GM12878 (cell line): ENCODE measurements around the gene ZNF226. TPM values are rescaled to one million over a fixed set of nuclear protein-coding genes. Genes with fewer than 3 reads are reported as not detected.

Experiments used
- CBFB ChIP-seq: IDR thresholded peaks from 2 replicates; pipeline ENCODE4 v1.6.1; 2016; ENCODE audit warnings: antibody characterized with exemption, low read depth
- GABPA ChIP-seq: IDR thresholded peaks from 2 replicates; pipeline ENCODE4 v1.6.1; 2014; ENCODE audit warnings: antibody characterized with exemption, low read depth, mild to moderate bottlenecking, inconsistent platforms
- LARP7 ChIP-seq: fragments of 450-650 bp; IDR thresholded peaks from 2 replicates; pipeline ENCODE4 v1.6.1; 2017; ENCODE audit warnings: mild to moderate bottlenecking
- MEF2A ChIP-seq: IDR thresholded peaks from 2 replicates; pipeline ENCODE4 v1.6.1; 2011; ENCODE audit warnings: low read depth, mild to moderate bottlenecking, low read length, moderate library complexity; ENCODE audit not compliant: insufficient read depth
- MYC ChIP-seq: IDR thresholded peaks from 2 replicates; pipeline ENCODE4 v1.6.1; 2011; ENCODE audit warnings: mild to moderate bottlenecking, low read length, moderate library complexity, inconsistent platforms; ENCODE audit not compliant: insufficient read depth, insufficient replicate concordance, insufficient read length, severe bottlenecking
- POLR2AphosphoS5 ChIP-seq: IDR thresholded peaks from 2 replicates; pipeline ENCODE4 v1.6.1; 2011; ENCODE audit warnings: mild to moderate bottlenecking, low read length, inconsistent platforms
- RB1 ChIP-seq: fragments of 450-650 bp; formaldehyde crosslinking; IDR thresholded peaks from 2 replicates; pipeline ENCODE4 v1.6.1; 2017; ENCODE audit warnings: mild to moderate bottlenecking, borderline replicate concordance
- polyA plus RNA-seq, 11 experiments: library from polyadenylated mRNA; depleted of rRNA in 4 of 11; unstranded in 6 of 11; stranded (reverse) in 5 of 11; fragments of >200 nt; fragmentation: Nextera tagmentation in 4 of 11; fragmentation: Illumina TruSeq in 1 of 11; extraction: Ambion mirVana in 4 of 11; extraction: Trizol in 1 of 11; gene quantifications; 1 replicate in 1 of 11; 2 replicates in 10 of 11; pipeline versions ENCODE4 v1.2.1 to v1.2.3, GENCODE V29; 2011 to 2016; ENCODE audit warnings: inconsistent platforms in 2 of 11, missing spikeins in 2 of 11, low read depth in 1 of 11
- total RNA-seq, 4 experiments: library from RNA; depleted of rRNA in 3 of 4; stranded (reverse); fragments of >200 nt in 3 of 4; fragmentation: Illumina TruSeq in 1 of 4; extraction: Trizol in 1 of 4; gene quantifications; 2 replicates each; pipeline versions ENCODE4 v1.2.1 to v1.2.3, GENCODE V29; 2013 to 2021
- TF ChIP-seq, protein P1 (sequence below): IDR thresholded peaks from 2 replicates; pipeline ENCODE4 v1.6.1; 2012; ENCODE audit warnings: improper control_type of control experiment, low read depth, low read length; ENCODE audit not compliant: insufficient replicate concordance
- TF ChIP-seq, protein P2 (sequence below): fragments of 450-650 bp; formaldehyde crosslinking; IDR thresholded peaks from 2 replicates; pipeline ENCODE4 v1.4.0; 2022; ENCODE audit warnings: mild to moderate bottlenecking, moderate library complexity
- TF ChIP-seq, protein P3 (sequence below): fragments of 450-650 bp; IDR thresholded peaks from 2 replicates; pipeline ENCODE4 v1.6.1; 2016; ENCODE audit warnings: mild to moderate bottlenecking
- TF ChIP-seq, protein P4 (sequence below): fragments of 450-650 bp; IDR thresholded peaks from 2 replicates; pipeline ENCODE4 v1.6.1; 2018; ENCODE audit warnings: mild to moderate bottlenecking, low read depth, moderate library complexity; ENCODE audit not compliant: partially characterized antibody

Gene ZNF226
- total and polyA plus RNA-seq, 10 of the 15 experiments (the other 5 are each of a cell fraction or from before 2014, with no cell fraction given): 13.7 to 35.3 (median 18.3) TPM

DNA sequence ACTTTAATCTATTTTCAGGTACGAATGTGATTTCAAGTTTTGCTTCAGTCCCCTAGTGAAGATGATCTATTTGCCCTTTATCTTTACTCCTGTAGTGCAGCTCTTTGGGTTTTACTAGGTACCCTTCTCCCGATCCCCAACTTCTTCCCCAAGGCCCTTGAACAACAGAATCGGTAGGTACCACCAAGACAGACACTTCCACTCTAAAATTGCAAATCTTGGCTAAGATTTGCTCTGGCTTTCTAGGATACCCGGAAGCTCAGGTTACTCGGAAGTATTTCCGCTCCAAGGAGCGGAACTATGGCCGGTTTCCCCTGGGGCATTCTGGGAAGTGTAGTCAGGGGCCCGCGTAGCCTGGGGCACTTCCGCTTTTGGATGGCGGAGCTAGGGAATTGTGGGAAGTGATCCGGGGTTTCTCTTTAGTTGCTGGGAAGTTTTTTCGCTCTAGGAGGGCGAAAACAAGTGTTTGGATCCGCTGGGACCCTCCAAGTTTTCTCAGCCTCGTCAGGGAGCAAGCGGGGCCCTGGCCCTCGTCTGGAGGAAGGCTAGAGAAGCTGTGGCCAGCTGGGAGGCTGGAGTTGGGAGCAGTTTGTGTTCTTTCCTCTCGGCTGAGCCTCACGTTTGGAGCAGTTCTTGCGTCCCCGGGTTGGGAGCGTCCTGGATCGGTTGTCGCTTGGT is 42.4 kb downstream of the ZNF226 start (continued):
- TF ChIP-seq, protein P1, sequence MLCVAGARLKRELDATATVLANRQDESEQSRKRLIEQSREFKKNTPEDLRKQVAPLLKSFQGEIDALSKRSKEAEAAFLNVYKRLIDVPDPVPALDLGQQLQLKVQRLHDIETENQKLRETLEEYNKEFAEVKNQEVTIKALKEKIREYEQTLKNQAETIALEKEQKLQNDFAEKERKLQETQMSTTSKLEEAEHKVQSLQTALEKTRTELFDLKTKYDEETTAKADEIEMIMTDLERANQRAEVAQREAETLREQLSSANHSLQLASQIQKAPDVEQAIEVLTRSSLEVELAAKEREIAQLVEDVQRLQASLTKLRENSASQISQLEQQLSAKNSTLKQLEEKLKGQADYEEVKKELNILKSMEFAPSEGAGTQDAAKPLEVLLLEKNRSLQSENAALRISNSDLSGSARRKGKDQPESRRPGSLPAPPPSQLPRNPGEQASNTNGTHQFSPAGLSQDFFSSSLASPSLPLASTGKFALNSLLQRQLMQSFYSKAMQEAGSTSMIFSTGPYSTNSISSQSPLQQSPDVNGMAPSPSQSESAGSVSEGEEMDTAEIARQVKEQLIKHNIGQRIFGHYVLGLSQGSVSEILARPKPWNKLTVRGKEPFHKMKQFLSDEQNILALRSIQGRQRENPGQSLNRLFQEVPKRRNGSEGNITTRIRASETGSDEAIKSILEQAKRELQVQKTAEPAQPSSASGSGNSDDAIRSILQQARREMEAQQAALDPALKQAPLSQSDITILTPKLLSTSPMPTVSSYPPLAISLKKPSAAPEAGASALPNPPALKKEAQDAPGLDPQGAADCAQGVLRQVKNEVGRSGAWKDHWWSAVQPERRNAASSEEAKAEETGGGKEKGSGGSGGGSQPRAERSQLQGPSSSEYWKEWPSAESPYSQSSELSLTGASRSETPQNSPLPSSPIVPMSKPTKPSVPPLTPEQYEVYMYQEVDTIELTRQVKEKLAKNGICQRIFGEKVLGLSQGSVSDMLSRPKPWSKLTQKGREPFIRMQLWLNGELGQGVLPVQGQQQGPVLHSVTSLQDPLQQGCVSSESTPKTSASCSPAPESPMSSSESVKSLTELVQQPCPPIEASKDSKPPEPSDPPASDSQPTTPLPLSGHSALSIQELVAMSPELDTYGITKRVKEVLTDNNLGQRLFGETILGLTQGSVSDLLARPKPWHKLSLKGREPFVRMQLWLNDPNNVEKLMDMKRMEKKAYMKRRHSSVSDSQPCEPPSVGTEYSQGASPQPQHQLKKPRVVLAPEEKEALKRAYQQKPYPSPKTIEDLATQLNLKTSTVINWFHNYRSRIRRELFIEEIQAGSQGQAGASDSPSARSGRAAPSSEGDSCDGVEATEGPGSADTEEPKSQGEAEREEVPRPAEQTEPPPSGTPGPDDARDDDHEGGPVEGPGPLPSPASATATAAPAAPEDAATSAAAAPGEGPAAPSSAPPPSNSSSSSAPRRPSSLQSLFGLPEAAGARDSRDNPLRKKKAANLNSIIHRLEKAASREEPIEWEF: no peak
- TF ChIP-seq, protein P2, sequence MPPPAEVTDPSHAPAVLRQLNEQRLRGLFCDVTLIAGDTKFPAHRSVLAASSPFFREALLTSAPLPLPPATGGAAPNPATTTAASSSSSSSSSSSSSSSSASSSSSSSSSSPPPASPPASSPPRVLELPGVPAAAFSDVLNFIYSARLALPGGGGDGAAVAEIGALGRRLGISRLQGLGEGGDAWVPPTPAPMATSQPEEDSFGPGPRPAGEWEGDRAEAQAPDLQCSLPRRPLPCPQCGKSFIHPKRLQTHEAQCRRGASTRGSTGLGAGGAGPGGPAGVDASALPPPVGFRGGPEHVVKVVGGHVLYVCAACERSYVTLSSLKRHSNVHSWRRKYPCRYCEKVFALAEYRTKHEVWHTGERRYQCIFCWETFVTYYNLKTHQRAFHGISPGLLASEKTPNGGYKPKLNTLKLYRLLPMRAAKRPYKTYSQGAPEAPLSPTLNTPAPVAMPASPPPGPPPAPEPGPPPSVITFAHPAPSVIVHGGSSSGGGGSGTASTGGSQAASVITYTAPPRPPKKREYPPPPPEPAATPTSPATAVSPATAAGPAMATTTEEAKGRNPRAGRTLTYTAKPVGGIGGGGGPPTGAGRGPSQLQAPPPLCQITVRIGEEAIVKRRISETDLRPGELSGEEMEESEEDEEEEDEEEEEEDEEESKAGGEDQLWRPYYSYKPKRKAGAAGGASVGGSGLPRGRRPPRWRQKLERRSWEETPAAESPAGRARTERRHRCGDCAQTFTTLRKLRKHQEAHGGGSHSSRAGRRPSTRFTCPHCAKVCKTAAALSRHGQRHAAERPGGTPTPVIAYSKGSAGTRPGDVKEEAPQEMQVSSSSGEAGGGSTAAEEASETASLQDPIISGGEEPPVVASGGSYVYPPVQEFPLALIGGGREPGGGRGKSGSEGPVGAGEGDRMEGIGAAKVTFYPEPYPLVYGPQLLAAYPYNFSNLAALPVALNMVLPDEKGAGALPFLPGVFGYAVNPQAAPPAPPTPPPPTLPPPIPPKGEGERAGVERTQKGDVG (CRISPR knock-in tag): no peak
- TF ChIP-seq CBFB: 0 out of 2 replicates have a peak, but pooled peaks have one; percentile 32
- TF ChIP-seq, protein P3, sequence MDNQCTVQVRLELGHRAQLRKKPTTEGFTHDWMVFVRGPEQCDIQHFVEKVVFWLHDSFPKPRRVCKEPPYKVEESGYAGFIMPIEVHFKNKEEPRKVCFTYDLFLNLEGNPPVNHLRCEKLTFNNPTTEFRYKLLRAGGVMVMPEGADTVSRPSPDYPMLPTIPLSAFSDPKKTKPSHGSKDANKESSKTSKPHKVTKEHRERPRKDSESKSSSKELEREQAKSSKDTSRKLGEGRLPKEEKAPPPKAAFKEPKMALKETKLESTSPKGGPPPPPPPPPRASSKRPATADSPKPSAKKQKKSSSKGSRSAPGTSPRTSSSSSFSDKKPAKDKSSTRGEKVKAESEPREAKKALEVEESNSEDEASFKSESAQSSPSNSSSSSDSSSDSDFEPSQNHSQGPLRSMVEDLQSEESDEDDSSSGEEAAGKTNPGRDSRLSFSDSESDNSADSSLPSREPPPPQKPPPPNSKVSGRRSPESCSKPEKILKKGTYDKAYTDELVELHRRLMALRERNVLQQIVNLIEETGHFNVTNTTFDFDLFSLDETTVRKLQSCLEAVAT: 0 out of 2 replicates have a peak, but pooled peaks have one; percentile 41
- no peak; the same call in 1 of the 2 replicates for TF ChIP-seq MEF2A
- TF ChIP-seq, protein P4, sequence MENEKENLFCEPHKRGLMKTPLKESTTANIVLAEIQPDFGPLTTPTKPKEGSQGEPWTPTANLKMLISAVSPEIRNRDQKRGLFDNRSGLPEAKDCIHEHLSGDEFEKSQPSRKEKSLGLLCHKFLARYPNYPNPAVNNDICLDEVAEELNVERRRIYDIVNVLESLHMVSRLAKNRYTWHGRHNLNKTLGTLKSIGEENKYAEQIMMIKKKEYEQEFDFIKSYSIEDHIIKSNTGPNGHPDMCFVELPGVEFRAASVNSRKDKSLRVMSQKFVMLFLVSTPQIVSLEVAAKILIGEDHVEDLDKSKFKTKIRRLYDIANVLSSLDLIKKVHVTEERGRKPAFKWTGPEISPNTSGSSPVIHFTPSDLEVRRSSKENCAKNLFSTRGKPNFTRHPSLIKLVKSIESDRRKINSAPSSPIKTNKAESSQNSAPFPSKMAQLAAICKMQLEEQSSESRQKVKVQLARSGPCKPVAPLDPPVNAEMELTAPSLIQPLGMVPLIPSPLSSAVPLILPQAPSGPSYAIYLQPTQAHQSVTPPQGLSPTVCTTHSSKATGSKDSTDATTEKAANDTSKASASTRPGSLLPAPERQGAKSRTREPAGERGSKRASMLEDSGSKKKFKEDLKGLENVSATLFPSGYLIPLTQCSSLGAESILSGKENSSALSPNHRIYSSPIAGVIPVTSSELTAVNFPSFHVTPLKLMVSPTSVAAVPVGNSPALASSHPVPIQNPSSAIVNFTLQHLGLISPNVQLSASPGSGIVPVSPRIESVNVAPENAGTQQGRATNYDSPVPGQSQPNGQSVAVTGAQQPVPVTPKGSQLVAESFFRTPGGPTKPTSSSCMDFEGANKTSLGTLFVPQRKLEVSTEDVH: peak; percentile 88
- TF ChIP-seq RB1: no peak
- 0 out of 2 replicates have a peak, but pooled peaks have one; percentile 2 for TF ChIP-seq LARP7
- TF ChIP-seq GABPA: peak; percentile 99
- TF ChIP-seq POLR2AphosphoS5: peak; percentile 70
- no peak for TF ChIP-seq MYC
